Measurements from ENCODE around the gene PPP1R36. TPM values are rescaled to one million over a fixed set of nuclear protein-coding genes. Genes with fewer than 3 reads are reported as not detected.

Gene PPP1R36
- total and polyA plus RNA-seq, 2 of the 8 experiments (the other 6 are each of a cell fraction or from before 2014, with no cell fraction given): 0.39 to 0.93 TPM

DNA sequence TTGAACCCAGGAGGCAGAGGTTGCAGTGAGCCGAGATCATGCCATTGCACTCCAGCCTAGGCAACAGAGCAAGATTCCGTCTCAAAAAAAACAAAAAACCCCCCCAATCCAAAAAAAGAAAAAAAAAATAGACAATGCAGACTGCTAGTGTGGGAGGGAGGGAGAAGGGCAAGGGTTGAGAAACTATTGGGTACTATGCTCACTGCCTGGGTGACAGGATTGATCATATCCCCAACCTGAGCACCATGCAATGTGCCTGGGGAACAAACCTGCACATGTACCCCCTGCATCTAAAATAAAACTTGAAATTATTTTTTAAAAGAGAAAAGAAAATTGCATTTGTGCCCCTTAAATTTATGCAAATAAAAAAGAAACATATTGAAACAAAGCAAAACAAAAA, 88.9 kb downstream of the PPP1R36 start:
- no peak overlapping the region for H2AK5ac ChIP-seq (ENCODE audit: low read depth, low read length)
- no peak overlapping the region for H3K4me3 ChIP-seq (ENCODE audit: extremely low read depth in 1 of 4, insufficient read depth in 2 of 4, low read depth in 3 of 4, low read length in 4 of 4)
- DNase-seq (ENCODE audit: low read depth in 1 of 2, low spot score in 2 of 2): no peak
- no peak overlapping the region for H2BK12ac ChIP-seq (ENCODE audit: low read depth, low read length)
- no peak overlapping the region for H3K18ac ChIP-seq (ENCODE audit: extremely low read depth, low read length)
- H3K4ac ChIP-seq (replicated peaks; ENCODE audit: insufficient read length, low read depth, low read length): no peak overlapping the region
- peaks cover 0 to 8% (median 4%) of the 10 kb centered on the region in 4 experiments; a peak in 4 of 7 replicates for H3K4me1 ChIP-seq (replicated peaks in 1 of 4; ENCODE audit: control insufficient read depth in 3 of 4, insufficient read depth in 4 of 4, low read length in 3 of 4)
- H3K56ac ChIP-seq (replicated peaks; ENCODE audit: insufficient read length, low read depth, low read length): no peak overlapping the region
- H3K79me2 ChIP-seq (ENCODE audit: control insufficient read depth in 1 of 2, insufficient read depth in 2 of 2, low read length in 2 of 2): no peaks in the 10 kb centered on the region
- H3K9me3 ChIP-seq (ENCODE audit: insufficient read depth in 2 of 2, low read depth in 1 of 2, low read length in 1 of 2): no peaks in the 10 kb centered on the region
- no peak overlapping the region for H2BK5ac ChIP-seq (ENCODE audit: low read depth, low read length)
- no peaks in the 10 kb centered on the region for H3K79me1 ChIP-seq (ENCODE audit: low read depth, low read length)
- no peak overlapping the region for H3K27ac ChIP-seq (ENCODE audit: low read depth, low read length)
- no peak for FAIRE-seq
- H2BK15ac ChIP-seq (ENCODE audit: low read length): no peak overlapping the region
- H3K23me2 ChIP-seq (ENCODE audit: low read depth, low read length): no peaks in the 10 kb centered on the region
- H3K14ac ChIP-seq (ENCODE audit: insufficient read length): no peak overlapping the region
- no peak overlapping the region for H2BK20ac ChIP-seq (ENCODE audit: low read length)
- H3K9ac ChIP-seq (replicated peaks in 1 of 4; ENCODE audit: extremely low read depth in 1 of 4, low read depth in 3 of 4, low read length in 3 of 4): no peak overlapping the region
- POLR2A ChIA-PET (ENCODE audit: partially characterized antibody): interaction anchor here (0.6 to 1.8 kb wide), 2 partner anchors 95 to 96 kb away, joined by 3 to 6 read pairs; no protein-coding TSS in a partner anchor
- H4K20me1 ChIP-seq (replicated peaks in 1 of 2; ENCODE audit: control insufficient read depth in 1 of 2, insufficient read depth in 2 of 2, low read length in 2 of 2): no peaks in the 10 kb centered on the region
- no peaks in the 10 kb centered on the region; a peak in 1 of 8 replicates for H3K36me3 ChIP-seq (ENCODE audit: control insufficient read depth in 2 of 4, insufficient read depth in 4 of 4, low read length in 3 of 4)
- H3K4me2 ChIP-seq (ENCODE audit: insufficient read depth in 1 of 2, low read depth in 2 of 2, low read length in 2 of 2): no peak overlapping the region
- H2AFZ ChIP-seq (ENCODE audit: low read length): no peak overlapping the region
- H4K8ac ChIP-seq (ENCODE audit: extremely low read depth, insufficient read depth, low read length): no peak overlapping the region
- no peak overlapping the region for H4K5ac ChIP-seq (ENCODE audit: insufficient read length, low read depth, low read length)
- CTCF ChIA-PET (ENCODE audit: partially characterized antibody): interaction anchor here (1.2 to 3.3 kb wide), 4 partner anchors 10 to 130 kb away, joined by 4 to 12 read pairs (median 8); no protein-coding TSS in a partner anchor
- H3K27me3 ChIP-seq (replicated peaks in 1 of 4; ENCODE audit: control insufficient read depth in 3 of 4, extremely low read depth in 1 of 4, insufficient read depth in 3 of 4, low read length in 3 of 4): no peaks in the 10 kb centered on the region
- H3K23ac ChIP-seq (ENCODE audit: insufficient read length): no peak overlapping the region
- WGBS, 2 experiments (ENCODE audit: extremely low coverage in 1 of 2, insufficient coverage in 1 of 2, insufficient read length in 1 of 2, insufficient replicate concordance in 2 of 2, low coverage in 1 of 2, low lambda C conversion rate in 2 of 2, missing lambda C conversion rate in 1 of 2): 83% methylated on average over 2 of the region's 2 CpGs; no CpG with 5 or more reads in 1 of the 2 experiments
- H2BK120ac ChIP-seq (replicated peaks; ENCODE audit: low read depth, low read length): no peak overlapping the region
- no peak overlapping the region for H4K91ac ChIP-seq (replicated peaks; ENCODE audit: insufficient read length, low read length)
- no peak for TF ChIP-seq ASH2L (IDR thresholded peaks at IDR 0.05; ENCODE audit: low read length)
